Hepatocyte (in vitro differentiated cells): ENCODE data around the gene FBXO8. TPM values are rescaled to one million over a fixed set of nuclear protein-coding genes. Genes with fewer than 3 reads are reported as not detected.

Source experiments
- DNase-seq: peaks from one replicate; pipeline ENCODE4 v3.0.0-alpha.2; 2016; ENCODE audit warnings: low spot score
- H2AFZ ChIP-seq: fragments of 200-600 bp; sonication (generic); 2 replicates; pipeline ENCODE4 v1.6.0; 2016; ENCODE audit warnings: antibody characterized with exemption, mild to moderate bottlenecking
- H3K27ac ChIP-seq: fragments of 200-600 bp; sonication (generic); 2 replicates; pipeline ENCODE4 v1.5.1; 2016; ENCODE audit warnings: mild to moderate bottlenecking
- H3K27me3 ChIP-seq: fragments of 200-600 bp; sonication (generic); 2 replicates; pipeline ENCODE4 v1.6.1; 2016
- H3K36me3 ChIP-seq: fragments of 200-600 bp; sonication (generic); replicated peaks from 2 replicates; pipeline ENCODE4 v1.5.1; 2016; ENCODE audit warnings: low read depth; ENCODE audit not compliant: insufficient read depth
- H3K4me1 ChIP-seq: fragments of 200-600 bp; sonication (generic); 2 replicates; pipeline ENCODE4 v1.5.1; 2016; ENCODE audit warnings: mild to moderate bottlenecking, moderate library complexity; ENCODE audit not compliant: insufficient read depth
- H3K4me2 ChIP-seq: fragments of 200-600 bp; sonication (generic); 2 replicates; pipeline ENCODE4 v1.6.0; 2016
- H3K4me3 ChIP-seq: fragments of 200-600 bp; sonication (generic); 2 replicates; pipeline ENCODE4 v1.5.1; 2016; ENCODE audit warnings: mild to moderate bottlenecking
- H3K79me2 ChIP-seq: fragments of 200-600 bp; sonication (generic); 2 replicates; pipeline ENCODE4 v1.6.0; 2017; ENCODE audit warnings: mild to moderate bottlenecking
- H3K9me2 ChIP-seq: fragments of 200-600 bp; sonication (generic); replicated peaks from 2 replicates; pipeline ENCODE4 v1.6.0; 2017; ENCODE audit warnings: mild to moderate bottlenecking; ENCODE audit not compliant: insufficient read depth
- H3K9me3 ChIP-seq: fragments of 200-600 bp; sonication (generic); 2 replicates; pipeline ENCODE4 v1.5.1; 2016; ENCODE audit warnings: low read depth, mild to moderate bottlenecking
- H4K20me1 ChIP-seq: fragments of 200-600 bp; sonication (generic); 2 replicates; pipeline ENCODE4 v1.6.0; 2016; ENCODE audit warnings: mild to moderate bottlenecking; ENCODE audit not compliant: insufficient read depth, poor library complexity, severe bottlenecking
- EZH2 ChIP-seq: fragments of 200-600 bp; sonication (generic); IDR thresholded peaks from 2 replicates; pipeline ENCODE4 v1.6.1; 2016; ENCODE audit warnings: antibody characterized with exemption, mild to moderate bottlenecking, borderline replicate concordance
- EZH2phosphoT487 ChIP-seq: fragments of 200-600 bp; sonication (generic); IDR thresholded peaks from one replicate; pipeline ENCODE4 v1.6.1; 2018; ENCODE audit warnings: antibody characterized with exemption, mild to moderate bottlenecking, low read depth, moderate library complexity; ENCODE audit not compliant: unreplicated experiment, severe bottlenecking
- WGBS: methylation state at CpG from one replicate; pipeline ENCODE4 v1.1.6; 2016; ENCODE audit warnings: low lambda C conversion rate; ENCODE audit errors: missing lambda C conversion rate; 5-methylcytosine and 5-hydroxymethylcytosine counted together
- polyA plus RNA-seq: library from polyadenylated mRNA; unstranded; fragments of >200 nt; fragmentation: Nextera tagmentation; extraction: Ambion mirVana; gene quantifications from 2 replicates; pipeline ENCODE4 v1.2.1, GENCODE V29; 2016
- total RNA-seq: library from RNA; depleted of rRNA; stranded (reverse); fragments of >200 nt; gene quantifications from 2 replicates; pipeline ENCODE4 v1.2.3, GENCODE V29; 2014
- TF ChIP-seq, protein P1 (sequence below): fragments of 200-600 bp; sonication (generic); IDR thresholded peaks from 2 replicates; pipeline ENCODE4 v1.5.1; 2016; ENCODE audit warnings: antibody characterized with exemption, mild to moderate bottlenecking; ENCODE audit not compliant: poor library complexity

Gene FBXO8
- total and polyA plus RNA-seq, 2 experiments from 2014 or later, result 21.3 to 35.7 TPM

- no peak overlapping the region for H2AFZ ChIP-seq
- H3K27me3 ChIP-seq, result peaks cover 98% of the 10 kb centered on the region
- no peaks in the 10 kb centered on the region for H3K79me2 ChIP-seq
- peak overlapping the region; percentile 42 for H3K4me3 ChIP-seq
- H3K36me3 ChIP-seq, result no peaks in the 10 kb centered on the region
- H3K4me1 ChIP-seq, result peaks cover 21% of the 10 kb centered on the region
- no peak for DNase-seq
- no peaks in the 10 kb centered on the region for H3K9me2 ChIP-seq
- TF ChIP-seq EZH2, result no peak
- no peak for TF ChIP-seq EZH2phosphoT487
- TF ChIP-seq, protein P1, sequence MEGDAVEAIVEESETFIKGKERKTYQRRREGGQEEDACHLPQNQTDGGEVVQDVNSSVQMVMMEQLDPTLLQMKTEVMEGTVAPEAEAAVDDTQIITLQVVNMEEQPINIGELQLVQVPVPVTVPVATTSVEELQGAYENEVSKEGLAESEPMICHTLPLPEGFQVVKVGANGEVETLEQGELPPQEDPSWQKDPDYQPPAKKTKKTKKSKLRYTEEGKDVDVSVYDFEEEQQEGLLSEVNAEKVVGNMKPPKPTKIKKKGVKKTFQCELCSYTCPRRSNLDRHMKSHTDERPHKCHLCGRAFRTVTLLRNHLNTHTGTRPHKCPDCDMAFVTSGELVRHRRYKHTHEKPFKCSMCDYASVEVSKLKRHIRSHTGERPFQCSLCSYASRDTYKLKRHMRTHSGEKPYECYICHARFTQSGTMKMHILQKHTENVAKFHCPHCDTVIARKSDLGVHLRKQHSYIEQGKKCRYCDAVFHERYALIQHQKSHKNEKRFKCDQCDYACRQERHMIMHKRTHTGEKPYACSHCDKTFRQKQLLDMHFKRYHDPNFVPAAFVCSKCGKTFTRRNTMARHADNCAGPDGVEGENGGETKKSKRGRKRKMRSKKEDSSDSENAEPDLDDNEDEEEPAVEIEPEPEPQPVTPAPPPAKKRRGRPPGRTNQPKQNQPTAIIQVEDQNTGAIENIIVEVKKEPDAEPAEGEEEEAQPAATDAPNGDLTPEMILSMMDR, result no peak
- no peaks in the 10 kb centered on the region for H4K20me1 ChIP-seq
- H3K4me2 ChIP-seq, result peak overlapping the region; percentile 91
- peak overlapping the region; percentile 86 for H3K27ac ChIP-seq
- H3K9me3 ChIP-seq, result no peaks in the 10 kb centered on the region
- 26% methylated on average over 5 of the region's 5 CpGs for WGBS
These were observed 68.4 kb downstream of the FBXO8 start for GRCh38 chr4:174215057-174215456.

DNA sequence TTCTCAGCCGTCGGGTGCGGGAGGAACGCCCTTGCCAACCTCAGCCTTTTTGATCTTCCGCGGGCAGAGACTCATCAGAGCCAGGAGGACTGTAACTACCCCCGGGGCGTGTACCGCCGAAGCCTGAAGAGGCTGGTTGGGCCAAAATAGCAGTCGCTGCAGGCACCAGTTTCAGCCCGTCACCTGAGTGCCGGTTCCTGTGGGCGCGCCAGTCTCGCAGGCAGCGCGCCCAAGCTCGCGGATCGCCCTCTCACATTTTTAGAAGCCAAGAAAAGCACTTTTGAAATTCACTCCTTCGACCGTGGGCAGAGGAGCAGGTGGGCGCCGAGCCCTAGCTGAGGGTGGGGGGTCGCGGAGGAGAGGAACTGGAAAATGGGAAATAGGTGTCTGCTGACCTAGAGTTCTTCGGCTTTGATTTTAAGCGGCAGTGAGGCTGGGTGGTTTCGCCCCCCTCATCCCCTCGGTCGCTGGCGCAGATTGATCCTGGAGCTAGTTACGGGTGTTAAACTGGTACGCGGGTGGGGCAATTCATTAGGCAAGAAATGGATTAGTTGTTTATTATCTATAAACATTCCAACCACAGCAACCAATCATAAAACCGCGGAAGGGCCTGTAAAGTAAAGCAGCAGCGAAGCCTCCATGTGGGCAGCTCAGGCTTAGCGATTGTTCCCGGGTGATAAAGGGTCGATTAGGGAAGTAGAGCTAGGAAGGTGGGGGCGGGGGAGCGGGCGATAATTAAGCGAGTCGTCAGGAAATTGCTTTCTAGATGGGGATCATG lies 69.2 kb downstream of the FBXO8 start:
- H3K4me3 ChIP-seq, result peak overlapping the region; percentile 42
- H4K20me1 ChIP-seq, result no peaks in the 10 kb centered on the region
- peak overlapping the region; percentile 86 for H3K27ac ChIP-seq
- H2AFZ ChIP-seq, result peak overlapping the region; percentile 65
- no peaks in the 10 kb centered on the region for H3K36me3 ChIP-seq
- no peaks in the 10 kb centered on the region for H3K9me3 ChIP-seq
- peak overlapping the region; percentile 91 for H3K4me2 ChIP-seq
- WGBS, result 3% methylated on average over 43 of the region's 47 CpGs
- DNase-seq, result peak; percentile 33
- peaks cover 21% of the 10 kb centered on the region for H3K4me1 ChIP-seq
- peaks cover 90% of the 10 kb centered on the region for H3K27me3 ChIP-seq
- H3K9me2 ChIP-seq, result no peaks in the 10 kb centered on the region
- no peaks in the 10 kb centered on the region for H3K79me2 ChIP-seq
- TF ChIP-seq, protein P1, result no peak
- TF ChIP-seq EZH2phosphoT487 (peak; percentile 0), EZH2 (peak; percentile 78)

DNA sequence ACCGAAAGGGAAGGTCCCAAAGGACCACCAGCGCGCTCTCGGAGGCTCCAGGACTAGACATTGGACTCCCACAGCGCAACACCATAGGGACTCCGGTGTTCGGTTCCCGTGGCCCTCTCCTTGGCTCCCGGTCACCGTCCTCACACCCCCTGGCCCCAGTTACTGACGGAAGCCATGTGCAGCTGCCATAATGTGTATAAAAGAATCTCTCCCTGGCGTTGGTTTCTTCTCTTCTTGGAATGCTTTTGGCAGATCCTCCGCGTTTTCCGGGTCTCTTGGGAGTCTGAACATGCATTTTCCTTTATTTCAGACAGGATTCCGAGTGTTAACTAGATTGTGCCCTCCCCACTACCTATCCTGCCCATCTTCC lies 69.8 kb downstream of the FBXO8 start:
- H3K36me3 ChIP-seq, result no peaks in the 10 kb centered on the region
- peak overlapping the region; percentile 42 for H3K4me3 ChIP-seq
- peak overlapping the region; percentile 91 for H3K4me2 ChIP-seq
- H3K4me1 ChIP-seq, result peaks cover 21% of the 10 kb centered on the region
- H2AFZ ChIP-seq, result peak overlapping the region; percentile 65
- no peaks in the 10 kb centered on the region for H3K9me2 ChIP-seq
- H3K27me3 ChIP-seq, result peaks cover 90% of the 10 kb centered on the region
- WGBS, result 9% methylated on average over 16 of the region's 16 CpGs
- no peak for DNase-seq
- TF ChIP-seq, protein P1, result no peak
- TF ChIP-seq EZH2, result peak; percentile 89
- H3K79me2 ChIP-seq, result no peaks in the 10 kb centered on the region
- peak overlapping the region; percentile 86 for H3K27ac ChIP-seq
- no peaks in the 10 kb centered on the region for H3K9me3 ChIP-seq
- no peaks in the 10 kb centered on the region for H4K20me1 ChIP-seq
